ENCODE results near the gene B3GNT5. TPM values are rescaled to one million over a fixed set of nuclear protein-coding genes. Genes with fewer than 3 reads are reported as not detected.

B3GNT5 gene
- total RNA-seq, 1 experiment from 2014 or later, result 22.8 TPM

DNA sequence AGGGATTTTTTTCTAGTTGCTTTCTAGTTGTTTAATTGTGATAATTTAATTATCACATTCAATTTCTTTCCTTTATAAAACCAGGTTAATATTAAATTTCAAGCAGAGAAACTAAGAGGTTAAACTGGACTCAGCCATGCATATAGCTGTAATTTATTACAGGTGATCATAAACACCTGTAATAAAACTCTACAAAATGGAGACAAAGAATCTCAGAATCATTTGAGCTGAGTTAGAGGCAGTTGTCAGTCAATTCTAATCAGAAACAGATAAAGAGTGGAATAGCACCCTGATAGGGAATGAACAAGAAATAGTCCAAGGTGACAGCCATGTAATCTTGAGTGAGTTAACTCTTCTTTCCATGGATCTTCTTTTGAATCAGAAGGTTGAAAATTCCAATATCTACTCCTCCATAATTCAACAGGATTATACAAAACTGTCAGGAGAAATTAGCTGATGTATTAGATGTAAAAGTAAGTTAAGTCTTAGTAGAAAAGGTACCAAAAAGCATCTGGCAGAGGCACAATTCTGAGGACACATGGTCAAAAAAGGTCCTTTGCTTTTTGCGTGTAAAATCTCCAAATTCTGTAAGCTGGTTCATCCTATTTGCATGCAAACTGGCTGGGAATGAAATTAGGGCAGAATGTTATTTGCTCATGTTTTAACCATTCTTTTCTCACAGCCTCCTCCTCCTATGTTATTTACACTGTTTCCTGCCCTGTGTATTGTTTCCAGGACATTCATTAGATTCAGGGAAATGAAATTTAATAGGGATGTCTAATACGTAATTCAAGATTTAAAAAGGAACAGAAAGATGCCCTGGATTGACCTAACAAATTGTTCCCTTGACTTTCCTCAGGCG lies 39.4 kb upstream of the B3GNT5 start:
- DNase-seq (ENCODE audit: low read depth, low spot score) (no peak), ATAC-seq (no peak)
- in situ Hi-C loops (cut with HindIII; ENCODE audit: low pct_unique_long_range_greater_than_20kb, low sequenced_read_pairs), result no loop called here
- H3K4me3 ChIP-seq (ENCODE audit: low read depth in 2 of 2, low read length in 2 of 2), result no peak overlapping the region
- no peaks in the 10 kb centered on the region for H3K36me3 ChIP-seq (ENCODE audit: control insufficient read depth, insufficient read depth, low read length)
- CTCF ChIA-PET, result no interaction called here
- H3K27ac ChIP-seq (ENCODE audit: low read length), result no peak overlapping the region
- intact Hi-C loops (cut with micrococcal nuclease; ENCODE audit: unreplicated experiment), result no loop called here
- TF ChIP-seq, protein P1, sequence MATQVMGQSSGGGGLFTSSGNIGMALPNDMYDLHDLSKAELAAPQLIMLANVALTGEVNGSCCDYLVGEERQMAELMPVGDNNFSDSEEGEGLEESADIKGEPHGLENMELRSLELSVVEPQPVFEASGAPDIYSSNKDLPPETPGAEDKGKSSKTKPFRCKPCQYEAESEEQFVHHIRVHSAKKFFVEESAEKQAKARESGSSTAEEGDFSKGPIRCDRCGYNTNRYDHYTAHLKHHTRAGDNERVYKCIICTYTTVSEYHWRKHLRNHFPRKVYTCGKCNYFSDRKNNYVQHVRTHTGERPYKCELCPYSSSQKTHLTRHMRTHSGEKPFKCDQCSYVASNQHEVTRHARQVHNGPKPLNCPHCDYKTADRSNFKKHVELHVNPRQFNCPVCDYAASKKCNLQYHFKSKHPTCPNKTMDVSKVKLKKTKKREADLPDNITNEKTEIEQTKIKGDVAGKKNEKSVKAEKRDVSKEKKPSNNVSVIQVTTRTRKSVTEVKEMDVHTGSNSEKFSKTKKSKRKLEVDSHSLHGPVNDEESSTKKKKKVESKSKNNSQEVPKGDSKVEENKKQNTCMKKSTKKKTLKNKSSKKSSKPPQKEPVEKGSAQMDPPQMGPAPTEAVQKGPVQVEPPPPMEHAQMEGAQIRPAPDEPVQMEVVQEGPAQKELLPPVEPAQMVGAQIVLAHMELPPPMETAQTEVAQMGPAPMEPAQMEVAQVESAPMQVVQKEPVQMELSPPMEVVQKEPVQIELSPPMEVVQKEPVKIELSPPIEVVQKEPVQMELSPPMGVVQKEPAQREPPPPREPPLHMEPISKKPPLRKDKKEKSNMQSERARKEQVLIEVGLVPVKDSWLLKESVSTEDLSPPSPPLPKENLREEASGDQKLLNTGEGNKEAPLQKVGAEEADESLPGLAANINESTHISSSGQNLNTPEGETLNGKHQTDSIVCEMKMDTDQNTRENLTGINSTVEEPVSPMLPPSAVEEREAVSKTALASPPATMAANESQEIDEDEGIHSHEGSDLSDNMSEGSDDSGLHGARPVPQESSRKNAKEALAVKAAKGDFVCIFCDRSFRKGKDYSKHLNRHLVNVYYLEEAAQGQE (IDR thresholded peaks at IDR 0.05; ENCODE audit: insufficient read depth in 1 of 2, low read depth in 2 of 2, low read length in 1 of 2), result no peak
- no peak for TF ChIP-seq TCF7L2 (IDR thresholded peaks at IDR 0.05; ENCODE audit: low read depth, low read length)
- no peak for TF ChIP-seq SIN3A (IDR thresholded peaks at IDR 0.05; ENCODE audit: borderline replicate concordance, insufficient read depth, low read depth, low read length)
- TF ChIP-seq, protein P2, sequence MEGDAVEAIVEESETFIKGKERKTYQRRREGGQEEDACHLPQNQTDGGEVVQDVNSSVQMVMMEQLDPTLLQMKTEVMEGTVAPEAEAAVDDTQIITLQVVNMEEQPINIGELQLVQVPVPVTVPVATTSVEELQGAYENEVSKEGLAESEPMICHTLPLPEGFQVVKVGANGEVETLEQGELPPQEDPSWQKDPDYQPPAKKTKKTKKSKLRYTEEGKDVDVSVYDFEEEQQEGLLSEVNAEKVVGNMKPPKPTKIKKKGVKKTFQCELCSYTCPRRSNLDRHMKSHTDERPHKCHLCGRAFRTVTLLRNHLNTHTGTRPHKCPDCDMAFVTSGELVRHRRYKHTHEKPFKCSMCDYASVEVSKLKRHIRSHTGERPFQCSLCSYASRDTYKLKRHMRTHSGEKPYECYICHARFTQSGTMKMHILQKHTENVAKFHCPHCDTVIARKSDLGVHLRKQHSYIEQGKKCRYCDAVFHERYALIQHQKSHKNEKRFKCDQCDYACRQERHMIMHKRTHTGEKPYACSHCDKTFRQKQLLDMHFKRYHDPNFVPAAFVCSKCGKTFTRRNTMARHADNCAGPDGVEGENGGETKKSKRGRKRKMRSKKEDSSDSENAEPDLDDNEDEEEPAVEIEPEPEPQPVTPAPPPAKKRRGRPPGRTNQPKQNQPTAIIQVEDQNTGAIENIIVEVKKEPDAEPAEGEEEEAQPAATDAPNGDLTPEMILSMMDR (IDR thresholded peaks at IDR 0.05), result no peak
- TF ChIP-seq POLR2AphosphoS5 (IDR thresholded peaks at IDR 0.05; ENCODE audit: low read depth, low read length), result no peak
- H3K4me1 ChIP-seq (ENCODE audit: control insufficient read depth, insufficient read depth, low read length), result no peaks in the 10 kb centered on the region
- H3K9me3 ChIP-seq (ENCODE audit: control insufficient read depth, insufficient read depth, low read depth, low read length), result no peaks in the 10 kb centered on the region
- POLR2A ChIA-PET, result no interaction called here
- no TSS peak for BruUV-seq (replicated peaks)
- no peaks in the 10 kb centered on the region; the same call in 1 of the 2 replicates for H3K27me3 ChIP-seq (ENCODE audit: control insufficient read depth, insufficient read depth, low read length)

DNA sequence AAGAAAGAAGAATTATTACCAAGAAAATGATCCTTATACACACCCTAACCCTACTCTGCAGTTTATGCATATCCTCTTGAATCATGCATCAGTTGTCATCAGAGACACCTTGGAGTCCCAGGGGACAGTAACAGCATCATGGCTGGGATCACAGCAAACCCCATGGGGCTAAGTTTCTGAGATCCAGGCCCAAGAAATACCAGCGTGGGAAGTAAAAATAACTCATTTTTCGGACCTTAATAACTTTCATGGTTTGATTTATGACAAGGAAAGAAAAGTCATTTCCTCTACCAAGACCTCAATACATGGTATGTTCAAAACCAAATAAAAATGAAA lies 38.8 kb upstream of the B3GNT5 start:
- no peak for ATAC-seq
- POLR2A ChIA-PET, result no interaction called here
- in situ Hi-C loops (cut with HindIII; ENCODE audit: low pct_unique_long_range_greater_than_20kb, low sequenced_read_pairs) (no loop called here), intact Hi-C loops (cut with micrococcal nuclease; ENCODE audit: unreplicated experiment) (no loop called here)
- H3K27ac ChIP-seq (ENCODE audit: low read length), result no peak overlapping the region
- DNase-seq (ENCODE audit: low read depth, low spot score), result no peak
- H3K9me3 ChIP-seq (ENCODE audit: control insufficient read depth, insufficient read depth, low read depth, low read length), result no peaks in the 10 kb centered on the region
- no peaks in the 10 kb centered on the region for H3K4me1 ChIP-seq (ENCODE audit: control insufficient read depth, insufficient read depth, low read length)
- no peaks in the 10 kb centered on the region for H3K36me3 ChIP-seq (ENCODE audit: control insufficient read depth, insufficient read depth, low read length)
- no peaks in the 10 kb centered on the region for H3K27me3 ChIP-seq (ENCODE audit: control insufficient read depth, insufficient read depth, low read length)
- CTCF ChIA-PET, result no interaction called here
- BruUV-seq (replicated peaks), result no TSS peak
- H3K4me3 ChIP-seq (ENCODE audit: low read depth in 2 of 2, low read length in 2 of 2), result no peak overlapping the region
- TF ChIP-seq, protein P2 (IDR thresholded peaks at IDR 0.05), result no peak
- TF ChIP-seq SIN3A (IDR thresholded peaks at IDR 0.05; ENCODE audit: borderline replicate concordance, insufficient read depth, low read depth, low read length) (no peak), POLR2AphosphoS5 (IDR thresholded peaks at IDR 0.05; ENCODE audit: low read depth, low read length) (no peak), TCF7L2 (IDR thresholded peaks at IDR 0.05; ENCODE audit: low read depth, low read length) (no peak)
- TF ChIP-seq, protein P1 (IDR thresholded peaks at IDR 0.05; ENCODE audit: insufficient read depth in 1 of 2, low read depth in 2 of 2, low read length in 1 of 2), result no peak

Measured in Panc1 (cell line).